HL-60 (cell line): ENCODE measurements around the gene NSFL1C.

Experiments used
- DNase-seq, 2 experiments: peaks; one replicate each; pipeline ENCODE4 v3.0.0-alpha.2; 2010 to 2020; ENCODE audit warnings: low read depth in 1 of 2, low spot score in 1 of 2
- H3K27ac ChIP-seq: fragments of 250-450 bp; sonication (Bioruptor Pico); replicated peaks from 2 replicates; pipeline ENCODE4 v1.5.1; 2020; ENCODE audit warnings: mild to moderate bottlenecking, moderate library complexity
- H3K27me3 ChIP-seq: fragments of 250-450 bp; sonication (Bioruptor Pico); 2 replicates; pipeline ENCODE4 v1.5.1; 2021; ENCODE audit warnings: mild to moderate bottlenecking, moderate library complexity; ENCODE audit not compliant: insufficient read depth, poor library complexity, severe bottlenecking
- H3K4me3 ChIP-seq: replicated peaks from 2 replicates; pipeline ENCODE4 v1.5.1; 2011; ENCODE audit warnings: mild to moderate bottlenecking, control low read depth, low read length; ENCODE audit not compliant: insufficient read depth
- CTCF ChIP-seq: IDR thresholded peaks from one replicate; pipeline ENCODE4 v1.5.1; 2011; ENCODE audit warnings: low read length, control low read depth, inconsistent platforms; ENCODE audit not compliant: insufficient read depth
- GABPA ChIP-seq: IDR thresholded peaks from 2 replicates; pipeline ENCODE4 v1.6.1; 2012; ENCODE audit warnings: low read depth
- POLR2AphosphoS5 ChIP-seq: IDR thresholded peaks from 2 replicates; pipeline ENCODE4 v1.6.1; 2012; ENCODE audit warnings: low read depth
- REST ChIP-seq: IDR thresholded peaks from 2 replicates; pipeline ENCODE4 v1.6.1; 2012; ENCODE audit warnings: low read depth; ENCODE audit not compliant: insufficient replicate concordance
- SPI1 ChIP-seq: IDR thresholded peaks from 2 replicates; pipeline ENCODE4 v1.6.1; 2012; ENCODE audit warnings: low read depth, mild to moderate bottlenecking, borderline replicate concordance

The NSFL1C gene

GRCh38 chr20:1392693-1393506, 73.7 kb downstream of the NSFL1C start, which contains the start of gene FKBP1A:
Gene FKBP1A, minus strand, starts transcription at chr20:1393054. Its CDS starts 56 bp downstream, at chr20:1392998.
- peak within 1 kb of the TSS; percentile 67 for H3K4me3 ChIP-seq
- peak; percentile 92 for DNase-seq
- peak within 1 kb of the TSS; percentile 63 for H3K27ac ChIP-seq
- no peaks in the 10 kb centered on the region for H3K27me3 ChIP-seq
- peak; percentile 71 for TF ChIP-seq REST
- no peak for TF ChIP-seq CTCF
- TF ChIP-seq GABPA = peak; percentile 99
- TF ChIP-seq SPI1 = no peak
- peak; percentile 60; the same call in 1 of the 2 replicates for TF ChIP-seq POLR2AphosphoS5

- peak in 1 of 2 experiments; percentile 10 for DNase-seq
- H3K4me3 ChIP-seq = peak overlapping the region; percentile 67
- no peaks in the 10 kb centered on the region for H3K27me3 ChIP-seq
- TF ChIP-seq GABPA = no peak
- TF ChIP-seq SPI1 = no peak
- TF ChIP-seq REST = no peak
- TF ChIP-seq CTCF = no peak
- no peak for TF ChIP-seq POLR2AphosphoS5
- H3K27ac ChIP-seq = peak overlapping the region; percentile 63
These were observed 74.3 kb downstream of the NSFL1C start for GRCh38 chr20:1392443-1392692.
